CD14-positive monocyte (primary cell): ENCODE data around the gene PRIM2. TPM values are rescaled to one million over a fixed set of nuclear protein-coding genes. Genes with fewer than 3 reads are reported as not detected.
"Not testable (repeated sequence)": the region's sequence is repeated elsewhere in the genome, so short reads cannot be mapped to it uniquely, and the experiment has no call there.

ENCODE experiments used
- DNase-seq, 3 donors: peaks; one replicate each; pipeline ENCODE4 v3.0.0-alpha.2; 2011 to 2022
- H2AFZ ChIP-seq: 2 replicates; pipeline ENCODE4 v1.6.0; 2012; ENCODE audit warnings: mild to moderate bottlenecking, low read depth, low read length, inconsistent platforms; ENCODE audit not compliant: insufficient read depth, poor library complexity, severe bottlenecking
- H3K27ac ChIP-seq, 2 donors: 1 replicate in 1 of 2; 2 replicates in 1 of 2; pipeline ENCODE4 v1.5.1; 2012 to 2013; ENCODE audit warnings: low read length in 2 of 2, control low read depth in 1 of 2, inconsistent platforms in 1 of 2, low read depth in 1 of 2, mild to moderate bottlenecking in 1 of 2
- H3K27me3 ChIP-seq, 2 donors: one replicate each; pipeline versions ENCODE4 v1.6.0 to v1.6.1; 2011 to 2013; ENCODE audit warnings: low read length in 2 of 2; ENCODE audit not compliant: control insufficient read depth in 2 of 2, insufficient read depth in 2 of 2
- H3K36me3 ChIP-seq, 2 donors: replicated peaks in 1 of 2; 1 replicate in 1 of 2; 2 replicates in 1 of 2; pipeline versions ENCODE4 v1.5.1 to v1.6.1; 2012 to 2013; ENCODE audit warnings: low read length in 2 of 2, control low read depth in 1 of 2, inconsistent platforms in 1 of 2, mild to moderate bottlenecking in 1 of 2; ENCODE audit not compliant: insufficient read depth in 2 of 2, control insufficient read depth in 1 of 2
- H3K4me1 ChIP-seq, 2 donors: 1 replicate in 1 of 2; 2 replicates in 1 of 2; pipeline versions ENCODE4 v1.5.1 to v1.6.1; 2012 to 2013; ENCODE audit warnings: low read length in 2 of 2, control low read depth in 1 of 2, inconsistent platforms in 1 of 2, mild to moderate bottlenecking in 1 of 2, moderate library complexity in 1 of 2; ENCODE audit not compliant: insufficient read depth in 2 of 2, control insufficient read depth in 1 of 2
- H3K4me2 ChIP-seq: replicated peaks from 2 replicates; pipeline ENCODE3; 2012; ENCODE audit warnings: low read length, moderate library complexity, mild to moderate bottlenecking; ENCODE audit not compliant: poor library complexity, severe bottlenecking; ENCODE audit errors: extremely low read depth
- H3K4me3 ChIP-seq, 3 experiments: fragments of 200-600 bp in 1 of 3; sonication (generic) in 1 of 3; replicated peaks in 1 of 3; 1 replicate in 2 of 3; 2 replicates in 1 of 3; pipeline ENCODE4 v1.5.1; 2011 to 2013; ENCODE audit warnings: low read length in 3 of 3, mild to moderate bottlenecking in 3 of 3, control low read depth in 2 of 3, low read depth in 2 of 3, inconsistent platforms in 1 of 3, moderate library complexity in 1 of 3
- H3K79me2 ChIP-seq: 2 replicates; pipeline ENCODE4 v1.6.0; 2012; ENCODE audit warnings: mild to moderate bottlenecking, control low read depth, inconsistent platforms, low read length, moderate library complexity; ENCODE audit not compliant: insufficient read depth
- H3K9ac ChIP-seq: 2 replicates; pipeline ENCODE4 v1.6.0; 2017; ENCODE audit warnings: low read length, mild to moderate bottlenecking; ENCODE audit not compliant: insufficient read depth, poor library complexity, severe bottlenecking
- H3K9me3 ChIP-seq, 2 donors: replicated peaks in 1 of 2; 1 replicate in 1 of 2; 2 replicates in 1 of 2; pipeline versions ENCODE4 v1.5.1 to v1.6.1; 2012 to 2013; ENCODE audit warnings: low read length in 2 of 2, control low read depth in 1 of 2; ENCODE audit not compliant: control insufficient read depth in 1 of 2, insufficient read depth in 1 of 2
- H4K20me1 ChIP-seq: 2 replicates; pipeline ENCODE4 v1.6.0; 2012; ENCODE audit warnings: mild to moderate bottlenecking, low read length, control low read depth, moderate library complexity; ENCODE audit not compliant: insufficient read depth
- H3K27ac Mint-ChIP-seq, 7 donors: one replicate each; pipeline ENCODE4 v1.8.0; 2020; ENCODE audit warnings: mild to moderate bottlenecking in 7 of 7, mixed read lengths in 7 of 7, moderate library complexity in 6 of 7, inconsistent platforms in 2 of 7
- H3K27me3 Mint-ChIP-seq, 3 donors: one replicate each; pipeline ENCODE4 v1.8.0; 2021 to 2022; ENCODE audit warnings: low read depth in 3 of 3, mild to moderate bottlenecking in 3 of 3, mixed read lengths in 3 of 3, moderate library complexity in 3 of 3, inconsistent platforms in 1 of 3
- H3K36me3 Mint-ChIP-seq, 2 donors: one replicate each; pipeline ENCODE4 v1.8.0; 2020; ENCODE audit warnings: mixed read lengths in 2 of 2, inconsistent platforms in 1 of 2, mild to moderate bottlenecking in 1 of 2
- H3K4me1 Mint-ChIP-seq: one replicate; pipeline ENCODE4 v1.8.0; 2020; ENCODE audit warnings: mild to moderate bottlenecking, mixed read lengths
- H3K4me3 Mint-ChIP-seq, 2 donors: one replicate each; pipeline ENCODE4 v1.8.0; 2020; ENCODE audit warnings: mild to moderate bottlenecking in 2 of 2, mixed read lengths in 2 of 2, moderate library complexity in 1 of 2
- H3K9me3 Mint-ChIP-seq, 7 donors: one replicate each; pipeline ENCODE4 v1.8.0; 2020 to 2022; ENCODE audit warnings: mixed read lengths in 7 of 7, mild to moderate bottlenecking in 6 of 7, moderate library complexity in 6 of 7, inconsistent platforms in 2 of 7
- WGBS: methylation state at CpG from one replicate; pipeline ENCODE4 v1.1.5; 2013; ENCODE audit warnings: missing lambda C conversion rate; ENCODE audit not compliant: insufficient coverage; 5-methylcytosine and 5-hydroxymethylcytosine counted together
- intact Hi-C, 2 donors: fragments of 100-400 bp; cut with micrococcal nuclease; formaldehyde crosslinking; loops; one replicate each; pipeline versions ENCODE4 v1.15.0 to v1.15.1; 2023
- polyA plus RNA-seq, 3 donors: library from polyadenylated mRNA; depleted of rRNA in 1 of 3; unstranded in 2 of 3; stranded (reverse) in 1 of 3; fragments of 300-500 nt in 2 of 3; fragments of >200 nt in 1 of 3; fragmentation: Illumina TruSeq in 2 of 3; gene quantifications; 1 replicate in 2 of 3; 2 replicates in 1 of 3; pipeline ENCODE4 v1.2.3, GENCODE V29; 2012 to 2021

Gene PRIM2
- polyA plus RNA-seq, 3 donors = 2.8 to 5.1 (median 4.2) TPM

DNA sequence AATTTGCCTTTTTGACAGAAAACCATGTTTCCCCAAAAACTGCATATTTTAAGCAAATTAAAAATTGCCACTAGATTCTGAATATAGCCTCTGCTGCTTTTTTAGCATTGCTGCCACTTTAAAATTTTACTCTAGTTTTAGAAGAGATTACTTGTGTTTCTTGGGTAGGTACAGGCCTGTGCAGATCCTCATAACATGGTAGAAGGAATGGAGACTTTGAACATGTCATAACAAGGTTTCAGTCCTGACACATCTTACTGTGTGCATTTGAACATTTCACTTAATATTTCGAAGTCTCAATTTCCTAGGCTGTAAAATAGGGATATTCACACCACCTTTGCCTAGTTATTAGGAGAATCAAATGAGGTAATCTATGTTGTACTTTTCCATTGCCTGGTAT is 259.6 kb downstream of the PRIM2 start:
- H3K4me2 ChIP-seq, H2AFZ ChIP-seq, H3K27ac Mint-ChIP-seq, H3K79me2 ChIP-seq, H3K9me3 Mint-ChIP-seq, H3K36me3 ChIP-seq, H3K9me3 ChIP-seq, DNase-seq, H3K4me1 Mint-ChIP-seq, H3K4me1 ChIP-seq, H3K4me3 ChIP-seq, H3K27me3 Mint-ChIP-seq, H3K36me3 Mint-ChIP-seq, H3K9ac ChIP-seq, H3K4me3 Mint-ChIP-seq, H3K27me3 ChIP-seq, H3K27ac ChIP-seq, H4K20me1 ChIP-seq, intact Hi-C loops: not testable (repeated sequence)
- no CpG with 5 or more reads among the region's 1 CpG for WGBS

DNA sequence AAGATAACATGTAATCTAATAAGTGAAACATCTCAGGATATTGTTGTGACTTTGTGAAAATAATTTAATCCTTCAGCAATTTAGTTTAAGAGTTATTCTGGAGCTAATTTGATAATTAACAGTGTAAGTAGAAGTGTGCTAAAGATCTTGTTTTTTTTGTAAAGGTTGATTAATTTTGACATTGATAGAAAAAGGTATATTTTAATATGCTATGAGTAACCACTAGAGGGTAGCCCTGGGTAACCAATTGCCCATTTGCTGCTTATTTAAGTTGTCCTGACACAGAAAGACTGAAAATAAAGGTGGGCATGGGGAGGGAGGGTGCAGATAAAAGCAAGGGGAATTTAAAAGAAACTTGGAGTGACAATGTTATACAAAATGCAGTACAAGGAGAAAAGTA is 262.1 kb downstream of the PRIM2 start:
- H3K79me2 ChIP-seq, H3K4me1 Mint-ChIP-seq, intact Hi-C loops, H3K9me3 Mint-ChIP-seq, H3K9me3 ChIP-seq, H3K27me3 ChIP-seq, H3K27ac Mint-ChIP-seq, DNase-seq, H3K4me2 ChIP-seq, H3K36me3 Mint-ChIP-seq, H3K9ac ChIP-seq, H3K4me1 ChIP-seq, H2AFZ ChIP-seq, H4K20me1 ChIP-seq, H3K4me3 ChIP-seq, H3K27ac ChIP-seq, H3K36me3 ChIP-seq, H3K27me3 Mint-ChIP-seq, H3K4me3 Mint-ChIP-seq: not testable (repeated sequence)

DNA sequence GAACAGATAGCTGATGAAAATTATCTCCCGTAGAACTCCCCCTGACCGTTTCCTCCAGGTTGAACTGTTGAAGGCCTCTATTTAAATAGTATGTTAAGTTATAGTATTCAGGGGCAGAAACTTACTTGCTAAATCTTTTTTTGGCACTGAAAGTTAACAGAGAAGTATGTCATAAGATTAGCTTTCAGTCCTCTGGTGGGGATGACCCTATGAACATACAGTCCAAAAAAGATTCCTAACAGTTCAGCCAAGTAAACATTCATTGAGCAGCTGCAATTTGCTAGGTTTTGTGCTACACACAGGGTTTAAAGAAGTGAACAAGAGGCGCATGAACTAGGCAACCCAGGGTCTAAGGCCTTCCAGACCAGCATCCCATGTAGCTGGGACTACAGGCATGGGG is 264.2 kb downstream of the PRIM2 start:
- H3K36me3 Mint-ChIP-seq, H3K9me3 Mint-ChIP-seq, H3K4me3 Mint-ChIP-seq, intact Hi-C loops, H3K9ac ChIP-seq, H3K4me2 ChIP-seq, H3K36me3 ChIP-seq, H3K79me2 ChIP-seq, H3K27ac Mint-ChIP-seq, H4K20me1 ChIP-seq, H3K4me3 ChIP-seq, H3K4me1 ChIP-seq, H3K9me3 ChIP-seq, H3K27me3 Mint-ChIP-seq, DNase-seq, H2AFZ ChIP-seq, H3K27me3 ChIP-seq, H3K4me1 Mint-ChIP-seq, H3K27ac ChIP-seq: not testable (repeated sequence)
- no CpG with 5 or more reads among the region's 3 CpGs for WGBS

DNA sequence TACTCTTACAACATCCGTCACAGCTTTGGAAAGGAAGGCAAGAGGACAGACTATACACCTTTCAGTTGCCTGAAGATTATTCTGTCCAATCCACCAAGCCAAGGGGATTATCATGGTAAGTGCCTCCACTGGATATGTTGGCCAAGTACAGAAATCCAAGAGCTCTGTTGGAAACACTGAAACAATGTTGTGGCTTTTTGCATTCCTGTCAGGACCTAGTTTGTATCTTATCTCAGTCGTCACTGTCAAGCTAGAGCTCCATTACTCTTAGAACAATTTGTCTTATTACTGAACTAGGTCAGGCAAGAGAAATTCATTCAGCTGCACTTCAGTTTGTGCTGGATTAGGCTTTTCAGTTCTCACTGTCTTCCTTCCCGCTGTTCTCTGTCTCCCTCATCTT is 283.7 kb downstream of the PRIM2 start:
- H3K4me1 ChIP-seq, H3K27ac Mint-ChIP-seq, H3K27me3 ChIP-seq, H3K9ac ChIP-seq, DNase-seq, H3K4me3 ChIP-seq, H3K79me2 ChIP-seq, H3K4me2 ChIP-seq, H3K27me3 Mint-ChIP-seq, H3K36me3 ChIP-seq, H2AFZ ChIP-seq, H3K9me3 ChIP-seq, H3K9me3 Mint-ChIP-seq, H3K4me1 Mint-ChIP-seq, intact Hi-C loops, H3K4me3 Mint-ChIP-seq, H4K20me1 ChIP-seq, H3K27ac ChIP-seq: not testable (repeated sequence)
- H3K36me3 Mint-ChIP-seq = peaks cover 15 to 17% of the 10 kb centered on the region in 2 donors
- WGBS = no CpG with 5 or more reads among the region's 3 CpGs

DNA sequence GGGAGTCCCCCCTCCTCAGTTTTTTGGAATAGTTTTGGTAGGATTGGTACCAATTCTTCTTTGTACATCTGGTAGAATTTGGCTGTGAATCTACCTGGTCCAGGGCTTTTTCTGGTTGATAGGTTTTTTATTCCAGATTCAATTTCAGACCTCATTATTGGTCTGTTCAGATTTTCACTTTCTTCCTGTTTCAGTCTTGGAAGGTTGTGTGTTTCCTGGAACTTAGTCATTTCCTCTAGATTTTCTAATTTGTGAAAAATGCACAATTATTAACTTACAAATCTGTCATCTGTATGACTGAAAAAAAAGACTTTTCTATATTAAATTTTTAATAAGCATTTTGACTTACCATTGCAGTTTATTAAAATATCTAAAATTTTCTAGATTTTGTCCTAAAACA is 287.9 kb downstream of the PRIM2 start:
- intact Hi-C loops, H3K27ac ChIP-seq, H2AFZ ChIP-seq, H3K27me3 Mint-ChIP-seq, DNase-seq, H3K27me3 ChIP-seq, H3K9me3 ChIP-seq, H3K4me1 Mint-ChIP-seq, H3K27ac Mint-ChIP-seq, H3K79me2 ChIP-seq, H4K20me1 ChIP-seq, H3K4me2 ChIP-seq, H3K4me1 ChIP-seq, H3K4me3 Mint-ChIP-seq, H3K9ac ChIP-seq, H3K4me3 ChIP-seq, H3K36me3 ChIP-seq: not testable (repeated sequence)
- peaks cover 0 to 10% (median 2%) of the 10 kb centered on the region in 7 donors for H3K9me3 Mint-ChIP-seq
- H3K36me3 Mint-ChIP-seq = peaks cover 34 to 35% of the 10 kb centered on the region in 2 donors
